DMS114 treated with DMSO at 0.1 percent for 48 hours (cell line): ENCODE results near the gene ARHGAP5.

Experiments used
- DNase-seq: peaks from one replicate; lab custom pipeline; 2025; ENCODE audit not compliant: unreplicated experiment; lab: John Stamatoyannopoulos, UW

The ARHGAP5 gene

GRCh38 chr14:32077081-32078022 is at the start of gene ARHGAP5:
Gene ARHGAP5 (plus strand): TSS chr14:32077304. CDS start chr14:32090670, 13,366 bp downstream.
- DNase-seq = peak; percentile 7

GRCh38 chr14:32028599-32028998 is 48.5 kb upstream of the ARHGAP5 start:
- no peak for DNase-seq

GRCh38 chr14:32033543-32033942 is 43.6 kb upstream of the ARHGAP5 start:
- no peak for DNase-seq

- DNase-seq = no peak
Measured at GRCh38 chr14:32038876-32039275, 38.2 kb upstream of the ARHGAP5 start.

GRCh38 chr14:32039401-32040030 is 37.6 kb upstream of the ARHGAP5 start:
- DNase-seq = no peak

- no peak for DNase-seq
Measured at GRCh38 chr14:32043624-32044023, 33.5 kb upstream of the ARHGAP5 start.

GRCh38 chr14:32044454-32044853 is 32.6 kb upstream of the ARHGAP5 start:
- no peak for DNase-seq

GRCh38 chr14:32047791-32048190 is 29.3 kb upstream of the ARHGAP5 start:
- no peak for DNase-seq

- DNase-seq = no peak
Measured at GRCh38 chr14:32049361-32050088, 27.6 kb upstream of the ARHGAP5 start.

GRCh38 chr14:32050878-32051277 is 26.2 kb upstream of the ARHGAP5 start:
- DNase-seq = no peak

- DNase-seq = no peak
Measured at GRCh38 chr14:32054536-32054935, 22.6 kb upstream of the ARHGAP5 start.

- DNase-seq = no peak
Measured at GRCh38 chr14:32055175-32055574, 21.9 kb upstream of the ARHGAP5 start.

GRCh38 chr14:32059702-32060101 is 17.4 kb upstream of the ARHGAP5 start:
- no peak for DNase-seq

GRCh38 chr14:32064931-32065330 is 12.2 kb upstream of the ARHGAP5 start:
- DNase-seq = no peak

GRCh38 chr14:32068708-32069107 is 8.4 kb upstream of the ARHGAP5 start:
- no peak for DNase-seq

- no peak for DNase-seq
Measured at GRCh38 chr14:32070282-32070681, 6.8 kb upstream of the ARHGAP5 start.

- DNase-seq = no peak
Measured at GRCh38 chr14:32072676-32073075, 4.4 kb upstream of the ARHGAP5 start.

GRCh38 chr14:32073537-32074189 is 3.4 kb upstream of the ARHGAP5 start:
- peak; percentile 69 for DNase-seq

- no peak for DNase-seq
Measured at GRCh38 chr14:32074887-32075572, 2.1 kb upstream of the ARHGAP5 start.

- DNase-seq = no peak
Measured at GRCh38 chr14:32075672-32076277, 1.3 kb upstream of the ARHGAP5 start.
